ENCODE results near the gene SERPINH1.

Gene SERPINH1

DNA sequence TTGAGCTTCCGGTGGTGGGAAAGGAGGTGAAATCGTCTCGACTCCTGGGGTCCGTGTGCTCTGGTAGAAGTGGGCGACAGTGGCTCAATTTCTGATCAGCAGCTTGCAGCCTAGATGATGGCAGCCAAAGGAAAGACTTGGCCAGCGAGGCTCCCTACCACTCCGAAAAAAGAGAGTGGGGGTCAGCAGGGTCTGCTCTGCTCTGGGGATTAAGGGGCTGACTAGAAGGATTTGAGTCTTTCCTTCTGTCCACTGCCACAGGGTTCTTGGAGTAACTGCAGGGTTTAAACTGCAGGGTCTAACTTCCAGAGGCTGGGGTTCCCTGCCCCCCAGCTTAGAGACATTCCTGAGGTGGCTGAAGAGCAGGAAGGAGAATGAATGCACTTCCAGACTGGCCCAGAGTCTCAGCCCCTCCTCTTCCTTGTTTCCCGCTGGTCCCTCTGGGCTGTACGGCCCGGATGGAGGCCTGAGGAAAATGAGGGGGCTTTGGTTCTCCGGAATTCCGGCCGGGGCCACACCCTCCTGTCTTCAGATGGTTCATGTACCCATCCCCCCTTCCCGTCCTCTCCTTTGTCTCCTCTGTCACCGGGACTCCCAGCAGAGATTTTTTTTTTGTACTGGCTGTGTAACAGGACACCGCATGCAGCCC, 907 bp downstream of the SERPINH1 start:
- Histone ChIP-seq H3K9ac (ENCODE audit: low read length) (peak overlapping the region; percentile 88), H3K9me3 (ENCODE audit: control insufficient read depth, low read length) (no peaks in the 10 kb centered on the region), H3K36me3 (ENCODE audit: control insufficient read depth, insufficient read depth, low read length) (peaks cover 5% of the 10 kb centered on the region), H3K4me3 (ENCODE audit: low read length) (peak overlapping the region; percentile 99), H3K27me3 (ENCODE audit: control insufficient read depth, insufficient read depth, low read length) (no peaks in the 10 kb centered on the region), H3K4me1 (ENCODE audit: control insufficient read depth, insufficient read depth, low read length) (peaks cover 46% of the 10 kb centered on the region)

DNA sequence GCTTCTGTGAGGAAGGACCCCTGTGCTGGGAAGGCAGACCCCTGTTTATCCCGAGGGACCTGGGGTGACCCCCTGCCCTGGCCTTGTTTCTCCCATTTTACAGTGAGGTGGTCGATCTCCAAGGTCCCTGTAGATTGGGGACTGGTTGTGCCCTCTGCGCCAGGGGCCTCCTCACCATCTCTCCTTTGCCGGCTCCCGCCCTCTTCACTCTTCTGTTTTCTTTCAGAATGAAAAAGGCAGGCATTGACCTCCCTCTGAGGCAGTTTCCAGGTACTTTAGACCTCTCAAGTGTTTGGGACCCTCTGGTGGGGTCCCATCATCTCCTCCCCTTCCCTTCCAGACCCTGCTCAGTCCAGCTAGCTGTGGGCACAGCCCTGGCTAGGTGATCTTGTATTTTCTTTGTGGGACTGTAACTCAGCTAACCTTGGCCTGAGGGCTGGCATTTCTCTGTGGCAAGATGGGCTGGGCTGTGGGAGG, 1.5 kb downstream of the SERPINH1 start:
- peak overlapping the region; percentile 88 for H3K9ac ChIP-seq (ENCODE audit: low read length)
- peaks cover 8% of the 10 kb centered on the region for H3K36me3 ChIP-seq (ENCODE audit: control insufficient read depth, insufficient read depth, low read length)
- H3K4me3 ChIP-seq (ENCODE audit: low read length) = peak overlapping the region; percentile 99

DNA sequence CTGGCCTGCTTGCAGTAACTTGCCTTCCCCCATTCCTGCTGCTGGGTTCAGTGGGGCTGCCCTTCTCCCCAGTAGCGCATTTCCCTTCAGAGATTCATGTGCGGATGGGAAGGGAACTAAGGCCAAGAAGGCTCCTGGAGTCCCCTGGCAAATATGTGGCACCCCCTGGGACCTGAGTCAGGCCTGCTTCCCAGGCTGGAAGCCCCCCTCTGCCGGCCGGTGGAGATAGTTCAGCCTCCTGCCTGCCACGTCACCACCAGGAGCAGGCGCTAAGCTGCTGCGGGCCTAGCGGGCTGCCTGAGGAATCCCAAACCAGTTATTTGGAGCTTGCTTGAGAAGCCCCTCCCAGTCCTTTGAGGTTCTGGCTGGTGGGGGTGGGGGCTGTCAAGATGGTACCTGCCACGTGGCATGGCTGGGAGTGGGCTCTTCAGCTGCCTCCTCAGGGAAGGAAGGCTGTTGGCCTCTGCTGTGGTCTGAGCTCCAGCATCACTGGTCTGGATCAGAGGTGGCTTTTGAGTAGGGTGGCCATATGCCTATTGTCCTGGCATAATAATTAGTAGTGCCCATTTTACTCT, 2.0 kb downstream of the SERPINH1 start:
- peak overlapping the region; percentile 88 for H3K9ac ChIP-seq (ENCODE audit: low read length)
- peaks cover 35% of the 10 kb centered on the region for H3K4me1 ChIP-seq (ENCODE audit: control insufficient read depth, insufficient read depth, low read length)
- no peaks in the 10 kb centered on the region for H3K9me3 ChIP-seq (ENCODE audit: control insufficient read depth, low read length)
- H3K4me3 ChIP-seq (ENCODE audit: low read length) = no peak overlapping the region
- H3K27me3 ChIP-seq (ENCODE audit: control insufficient read depth, insufficient read depth, low read length) = no peaks in the 10 kb centered on the region
- peaks cover 13% of the 10 kb centered on the region for H3K36me3 ChIP-seq (ENCODE audit: control insufficient read depth, insufficient read depth, low read length)

More for the DNA sequence above, 1.5 kb downstream of the SERPINH1 start:
- no peaks in the 10 kb centered on the region for H3K27me3 ChIP-seq (ENCODE audit: control insufficient read depth, insufficient read depth, low read length)
- H3K9me3 ChIP-seq (ENCODE audit: control insufficient read depth, low read length) = no peaks in the 10 kb centered on the region
- H3K4me1 ChIP-seq (ENCODE audit: control insufficient read depth, insufficient read depth, low read length) = peaks cover 40% of the 10 kb centered on the region

DNA sequence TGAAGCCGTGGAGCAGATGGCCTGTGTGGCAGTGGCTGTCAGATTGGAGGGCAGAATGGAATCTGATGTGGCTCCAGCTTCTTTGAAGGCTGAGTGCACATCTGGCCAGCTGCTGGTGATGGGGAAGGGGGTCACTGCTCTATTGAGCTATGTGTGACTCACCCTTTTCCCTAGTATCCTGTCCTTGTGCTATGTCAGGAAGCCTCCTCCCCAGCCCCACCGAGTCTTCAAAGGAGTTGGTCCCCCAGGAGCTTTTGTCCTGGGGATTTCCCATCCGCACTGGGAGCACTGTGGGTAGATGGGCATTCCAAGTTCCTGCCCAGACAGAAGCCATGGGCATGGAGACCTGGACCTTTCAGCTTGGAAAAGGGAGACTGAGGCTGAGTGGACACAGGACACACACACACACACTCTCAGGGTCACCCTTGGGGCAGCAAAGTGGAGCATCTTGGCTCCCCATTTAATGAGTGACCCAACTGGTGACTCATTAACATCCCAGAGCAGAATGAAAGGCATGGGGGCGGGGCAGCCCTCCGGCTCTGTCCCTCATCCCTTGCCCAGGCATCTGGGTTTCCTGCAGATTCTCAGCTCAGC, 3.3 kb downstream of the SERPINH1 start:
- Histone ChIP-seq H3K36me3 (ENCODE audit: control insufficient read depth, insufficient read depth, low read length) (peaks cover 14% of the 10 kb centered on the region), H3K9me3 (ENCODE audit: control insufficient read depth, low read length) (no peaks in the 10 kb centered on the region), H3K4me1 (ENCODE audit: control insufficient read depth, insufficient read depth, low read length) (peaks cover 29% of the 10 kb centered on the region), H3K9ac (ENCODE audit: low read length) (no peak overlapping the region), H3K4me3 (ENCODE audit: low read length) (no peak overlapping the region), H3K27me3 (ENCODE audit: control insufficient read depth, insufficient read depth, low read length) (no peaks in the 10 kb centered on the region)

DNA sequence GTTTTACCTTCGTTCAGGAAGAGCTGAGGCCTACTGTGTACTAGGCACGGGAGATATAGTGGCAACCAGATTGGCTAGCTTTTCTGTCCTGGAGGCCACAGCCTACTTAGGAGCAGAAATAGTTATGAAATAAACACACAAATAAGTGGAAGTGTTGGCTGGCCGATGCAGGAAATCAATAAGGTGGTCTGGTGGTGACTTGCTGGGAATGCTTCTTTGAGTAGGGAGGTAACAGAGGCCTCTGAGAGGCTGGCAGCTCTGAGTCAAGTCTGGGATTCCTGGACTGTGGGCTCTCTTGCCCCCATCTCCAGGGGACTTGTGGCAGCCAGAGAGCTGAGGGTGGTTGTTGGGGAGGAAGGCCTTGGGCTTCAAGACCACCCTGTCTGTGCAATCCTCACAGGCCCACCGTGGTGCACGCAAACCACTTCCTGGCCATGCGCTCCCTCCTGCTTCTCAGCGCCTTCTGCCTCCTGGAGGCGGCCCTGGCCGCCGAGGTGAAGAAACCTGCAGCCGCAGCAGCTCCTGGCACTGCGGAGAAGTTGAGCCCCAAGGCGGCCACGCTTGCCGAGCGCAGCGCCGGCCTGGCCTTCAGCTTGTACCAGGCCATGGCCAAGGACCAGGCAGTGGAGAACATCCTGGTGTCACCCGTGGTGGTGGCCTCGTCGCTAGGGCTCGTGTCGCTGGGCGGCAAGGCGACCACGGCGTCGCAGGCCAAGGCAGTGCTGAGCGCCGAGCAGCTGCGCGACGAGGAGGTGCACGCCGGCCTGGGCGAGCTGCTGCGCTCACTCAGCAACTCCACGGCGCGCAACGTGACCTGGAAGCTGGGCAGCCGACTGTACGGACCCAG, 4.1 kb downstream of the SERPINH1 start:
- Histone ChIP-seq H3K9ac (ENCODE audit: low read length) (no peak overlapping the region), H3K4me3 (ENCODE audit: low read length) (no peak overlapping the region), H3K27me3 (ENCODE audit: control insufficient read depth, insufficient read depth, low read length) (no peaks in the 10 kb centered on the region), H3K4me1 (ENCODE audit: control insufficient read depth, insufficient read depth, low read length) (peaks cover 29% of the 10 kb centered on the region), H3K36me3 (ENCODE audit: control insufficient read depth, insufficient read depth, low read length) (peaks cover 20% of the 10 kb centered on the region), H3K9me3 (ENCODE audit: control insufficient read depth, low read length) (no peaks in the 10 kb centered on the region)

DNA sequence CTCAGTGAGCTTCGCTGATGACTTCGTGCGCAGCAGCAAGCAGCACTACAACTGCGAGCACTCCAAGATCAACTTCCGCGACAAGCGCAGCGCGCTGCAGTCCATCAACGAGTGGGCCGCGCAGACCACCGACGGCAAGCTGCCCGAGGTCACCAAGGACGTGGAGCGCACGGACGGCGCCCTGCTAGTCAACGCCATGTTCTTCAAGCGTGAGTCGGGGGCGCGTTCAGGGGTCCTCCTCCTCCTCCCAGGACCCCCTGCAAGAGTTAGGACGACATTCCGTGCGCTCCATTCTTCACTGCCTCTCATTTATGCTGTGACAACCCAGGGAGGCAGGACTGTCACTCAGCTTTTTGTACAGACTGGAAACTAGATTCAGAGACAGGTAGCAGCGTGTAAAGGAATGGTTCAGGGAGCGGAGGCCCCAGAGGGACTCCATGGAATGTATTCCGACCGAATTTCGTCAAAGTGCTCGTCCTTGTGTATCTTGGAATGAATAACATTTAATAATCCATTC, 4.8 kb downstream of the SERPINH1 start:
- Histone ChIP-seq H3K9me3 (ENCODE audit: control insufficient read depth, low read length) (no peaks in the 10 kb centered on the region), H3K36me3 (ENCODE audit: control insufficient read depth, insufficient read depth, low read length) (peaks cover 25% of the 10 kb centered on the region), H3K27me3 (ENCODE audit: control insufficient read depth, insufficient read depth, low read length) (no peaks in the 10 kb centered on the region), H3K4me3 (ENCODE audit: low read length) (no peak overlapping the region), H3K9ac (ENCODE audit: low read length) (no peak overlapping the region), H3K4me1 (ENCODE audit: control insufficient read depth, insufficient read depth, low read length) (peaks cover 29% of the 10 kb centered on the region)

DNA sequence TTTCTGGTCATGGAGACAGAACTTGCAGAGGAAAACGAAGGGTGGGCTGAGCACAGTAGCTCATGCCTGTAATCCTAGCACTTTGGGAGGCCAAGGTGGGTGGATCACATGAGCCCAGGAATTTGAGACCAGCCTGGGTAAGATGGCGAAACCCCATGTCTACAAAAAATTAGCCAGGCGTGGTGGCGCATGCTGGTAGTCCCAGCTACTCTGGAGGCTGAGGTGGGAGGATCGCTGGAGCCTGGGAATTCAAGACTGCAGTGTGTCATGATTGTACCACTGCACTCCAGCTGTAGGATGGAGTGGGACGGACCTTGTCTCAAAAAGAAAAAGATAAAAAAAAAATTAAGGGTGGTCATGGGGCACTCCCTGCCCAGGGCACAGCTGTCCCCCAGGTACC, 5.9 kb downstream of the SERPINH1 start:
- Histone ChIP-seq H3K4me3 (ENCODE audit: low read length) (no peak overlapping the region), H3K27me3 (ENCODE audit: control insufficient read depth, insufficient read depth, low read length) (no peaks in the 10 kb centered on the region), H3K9ac (ENCODE audit: low read length) (no peak overlapping the region), H3K4me1 (ENCODE audit: control insufficient read depth, insufficient read depth, low read length) (peaks cover 26% of the 10 kb centered on the region), H3K9me3 (ENCODE audit: control insufficient read depth, low read length) (no peaks in the 10 kb centered on the region), H3K36me3 (ENCODE audit: control insufficient read depth, insufficient read depth, low read length) (peaks cover 28% of the 10 kb centered on the region)

DNA sequence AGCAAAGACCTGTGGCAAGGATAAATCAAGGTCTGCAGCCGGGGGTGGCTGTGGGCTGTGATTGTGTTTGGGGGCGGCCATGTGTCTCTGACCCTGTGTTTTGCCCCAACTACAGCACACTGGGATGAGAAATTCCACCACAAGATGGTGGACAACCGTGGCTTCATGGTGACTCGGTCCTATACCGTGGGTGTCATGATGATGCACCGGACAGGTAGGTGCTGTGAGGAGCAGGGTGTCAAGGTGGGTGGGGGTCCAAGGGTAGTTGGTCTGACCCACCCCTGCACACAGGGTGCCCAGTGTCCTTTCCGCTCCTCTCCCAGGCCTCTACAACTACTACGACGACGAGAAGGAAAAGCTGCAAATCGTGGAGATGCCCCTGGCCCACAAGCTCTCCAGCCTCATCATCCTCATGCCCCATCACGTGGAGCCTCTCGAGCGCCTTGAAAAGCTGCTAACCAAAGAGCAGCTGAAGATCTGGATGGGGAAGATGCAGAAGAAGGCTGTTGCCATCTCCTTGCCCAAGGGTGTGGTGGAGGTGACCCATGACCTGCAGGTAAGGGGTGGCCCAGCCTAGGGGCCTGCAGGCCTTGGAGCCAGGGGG, 6.7 kb downstream of the SERPINH1 start:
- Histone ChIP-seq H3K27me3 (ENCODE audit: control insufficient read depth, insufficient read depth, low read length) (no peaks in the 10 kb centered on the region), H3K4me1 (ENCODE audit: control insufficient read depth, insufficient read depth, low read length) (peaks cover 19% of the 10 kb centered on the region), H3K9me3 (ENCODE audit: control insufficient read depth, low read length) (no peaks in the 10 kb centered on the region), H3K4me3 (ENCODE audit: low read length) (no peak overlapping the region), H3K9ac (ENCODE audit: low read length) (no peak overlapping the region), H3K36me3 (ENCODE audit: control insufficient read depth, insufficient read depth, low read length) (peaks cover 28% of the 10 kb centered on the region)

DNA sequence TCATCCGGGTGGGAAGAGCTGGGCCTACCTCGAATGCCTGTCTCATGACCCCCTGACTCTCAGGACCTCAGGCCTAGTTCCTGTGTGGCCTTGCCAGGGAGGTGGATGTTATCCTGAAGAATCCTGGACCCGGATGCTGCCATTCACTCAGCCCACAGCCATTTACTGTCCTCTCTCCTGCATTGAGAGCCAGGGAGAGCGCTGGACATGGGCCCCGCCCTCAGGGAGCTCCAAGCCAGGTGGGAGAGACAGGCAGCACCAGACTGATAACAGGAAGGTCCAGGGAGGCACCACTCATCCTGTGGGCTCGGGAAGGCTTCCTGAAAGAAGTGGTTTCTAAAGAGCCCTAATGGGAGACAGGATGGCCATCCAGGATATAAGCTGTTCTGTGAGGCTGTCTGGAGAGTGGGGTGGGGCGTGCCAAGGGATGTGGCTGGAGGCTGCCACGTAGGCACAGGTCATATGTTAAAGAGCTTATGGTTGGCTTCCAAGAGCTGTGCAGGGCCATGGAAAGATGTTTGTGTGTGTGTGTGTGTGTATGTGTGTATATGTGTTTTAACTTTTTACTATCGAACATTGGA, 8.6 kb downstream of the SERPINH1 start:
- no peaks in the 10 kb centered on the region for H3K27me3 ChIP-seq (ENCODE audit: control insufficient read depth, insufficient read depth, low read length)
- H3K4me1 ChIP-seq (ENCODE audit: control insufficient read depth, insufficient read depth, low read length) = peaks cover 2% of the 10 kb centered on the region
- no peak overlapping the region for H3K4me3 ChIP-seq (ENCODE audit: low read length)
- H3K9ac ChIP-seq (ENCODE audit: low read length) = no peak overlapping the region
- peaks cover 28% of the 10 kb centered on the region for H3K36me3 ChIP-seq (ENCODE audit: control insufficient read depth, insufficient read depth, low read length)
- H3K9me3 ChIP-seq (ENCODE audit: control insufficient read depth, low read length) = no peaks in the 10 kb centered on the region

DNA sequence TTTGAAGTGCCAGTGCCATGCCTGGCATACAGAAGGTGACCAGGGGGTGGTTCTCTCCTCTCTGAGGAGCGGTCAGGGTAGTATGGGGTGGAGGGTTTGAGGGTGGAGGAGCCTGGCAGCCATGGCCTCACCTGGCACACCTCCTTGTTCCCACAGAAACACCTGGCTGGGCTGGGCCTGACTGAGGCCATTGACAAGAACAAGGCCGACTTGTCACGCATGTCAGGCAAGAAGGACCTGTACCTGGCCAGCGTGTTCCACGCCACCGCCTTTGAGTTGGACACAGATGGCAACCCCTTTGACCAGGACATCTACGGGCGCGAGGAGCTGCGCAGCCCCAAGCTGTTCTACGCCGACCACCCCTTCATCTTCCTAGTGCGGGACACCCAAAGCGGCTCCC, 9.6 kb downstream of the SERPINH1 start:
- Histone ChIP-seq H3K36me3 (ENCODE audit: control insufficient read depth, insufficient read depth, low read length) (peaks cover 27% of the 10 kb centered on the region), H3K9me3 (ENCODE audit: control insufficient read depth, low read length) (no peaks in the 10 kb centered on the region), H3K4me3 (ENCODE audit: low read length) (no peak overlapping the region), H3K9ac (ENCODE audit: low read length) (no peak overlapping the region), H3K27me3 (ENCODE audit: control insufficient read depth, insufficient read depth, low read length) (no peaks in the 10 kb centered on the region), H3K4me1 (ENCODE audit: control insufficient read depth, insufficient read depth, low read length) (peaks cover 2% of the 10 kb centered on the region)

DNA sequence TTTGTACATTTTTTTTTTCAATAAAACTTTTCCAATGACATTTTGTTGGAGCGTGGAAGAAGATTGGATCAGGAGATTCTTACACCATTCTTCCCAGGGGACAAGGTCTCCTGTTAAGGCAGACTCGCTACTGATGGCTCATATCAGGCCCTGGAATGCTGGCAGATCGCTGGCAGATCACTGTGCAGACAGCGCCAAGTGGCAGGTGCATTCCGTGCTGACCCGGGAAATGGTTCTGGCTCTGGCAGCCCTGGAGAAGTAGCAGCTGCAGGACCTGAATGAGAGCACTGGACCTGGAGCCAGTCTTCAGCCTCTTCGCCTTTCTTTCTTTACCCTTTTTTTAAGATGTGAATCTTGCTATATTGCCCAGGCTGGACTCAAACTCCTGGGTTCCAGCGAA, 10.7 kb downstream of the SERPINH1 start:
- Histone ChIP-seq H3K4me3 (ENCODE audit: low read length) (no peak overlapping the region), H3K9ac (ENCODE audit: low read length) (no peak overlapping the region), H3K4me1 (ENCODE audit: control insufficient read depth, insufficient read depth, low read length) (peaks cover 7% of the 10 kb centered on the region), H3K27me3 (ENCODE audit: control insufficient read depth, insufficient read depth, low read length) (no peaks in the 10 kb centered on the region), H3K36me3 (ENCODE audit: control insufficient read depth, insufficient read depth, low read length) (peaks cover 23% of the 10 kb centered on the region), H3K9me3 (ENCODE audit: control insufficient read depth, low read length) (no peaks in the 10 kb centered on the region)

Data from mucosa of stomach (tissue), 1 donor.